HepG2 (cell line): Measurements from ENCODE around the gene AGPAT3. TPM values are rescaled to one million over a fixed set of nuclear protein-coding genes. Genes with fewer than 3 reads are reported as not detected.
A peak's percentile ranks its signal among the peaks of the same experiment; 100 is the strongest.

ENCODE experiments used
- CREM ChIP-seq, 2 experiments: sonication (generic) in 1 of 2; formaldehyde crosslinking in 1 of 2; IDR thresholded peaks; 2 replicates each; pipeline versions ENCODE4 v1.4.0 to v1.6.1; 2016 to 2020; ENCODE audit warnings: antibody characterized with exemption in 1 of 2, mild to moderate bottlenecking in 1 of 2, missing genetic modification reagents in 1 of 2
- GRHL1 ChIP-seq: sonication (generic); formaldehyde crosslinking; conservative IDR thresholded peaks from 2 replicates; pipeline ENCODE4 v1.8.0; 2022; ENCODE audit warnings: missing genetic modification reagents
- HDAC6 ChIP-seq: fragments of 200-600 bp; sonication (generic); IDR thresholded peaks from 2 replicates; pipeline ENCODE4 v1.7.0; 2017; ENCODE audit warnings: mild to moderate bottlenecking, antibody characterized with exemption, low read length, low read depth
- KDM2A ChIP-seq: sonication (generic); formaldehyde crosslinking; IDR thresholded peaks from 2 replicates; pipeline ENCODE4 v1.4.0; 2020; ENCODE audit warnings: low read depth, missing genetic modification reagents, borderline replicate concordance
- NKX3-1 ChIP-seq: sonication (generic); formaldehyde crosslinking; IDR thresholded peaks from 2 replicates; pipeline ENCODE4 v1.5.0; 2020; ENCODE audit warnings: missing genetic modification reagents
- PRMT3 ChIP-seq: sonication (generic); formaldehyde crosslinking; IDR thresholded peaks from 2 replicates; pipeline ENCODE4 v1.8.1; 2022; ENCODE audit warnings: low read depth, mild to moderate bottlenecking, moderate library complexity, missing genetic modification reagents, borderline replicate concordance
- SPEN ChIP-seq: sonication (generic); formaldehyde crosslinking; IDR thresholded peaks from 2 replicates; pipeline ENCODE4 v1.5.1; 2020; ENCODE audit warnings: low read depth, mild to moderate bottlenecking, missing genetic modification reagents
- TAF15 ChIP-seq: fragments of 200-400 bp; formaldehyde crosslinking; IDR thresholded peaks from one replicate; pipeline ENCODE4 v1.6.1; 2018; ENCODE audit warnings: mild to moderate bottlenecking, low read depth, low read length; ENCODE audit not compliant: poor library complexity, severe bottlenecking
- ZBTB38 ChIP-seq: sonication (generic); formaldehyde crosslinking; IDR thresholded peaks from 2 replicates; pipeline ENCODE4 v1.5.1; 2020; ENCODE audit warnings: mild to moderate bottlenecking, missing genetic modification reagents
- ZBTB40 ChIP-seq, 2 experiments: fragments of 450-650 bp in 1 of 2; sonication (generic) in 1 of 2; formaldehyde crosslinking in 1 of 2; IDR thresholded peaks; 2 replicates each; pipeline versions ENCODE4 v1.6.1 to v1.8.0; 2016 to 2022; ENCODE audit warnings: antibody characterized with exemption in 1 of 2, mild to moderate bottlenecking in 1 of 2, missing genetic modification reagents in 1 of 2
- ZNF768 ChIP-seq: sonication (generic); formaldehyde crosslinking; IDR thresholded peaks from 2 replicates; pipeline ENCODE4 v1.4.0; 2020; ENCODE audit warnings: missing genetic modification reagents
- ZNF772 ChIP-seq: sonication (generic); formaldehyde crosslinking; IDR thresholded peaks from 2 replicates; pipeline ENCODE4 v1.5.0; 2020; ENCODE audit warnings: mild to moderate bottlenecking, missing genetic modification reagents
- polyA plus RNA-seq, 8 experiments: library from polyadenylated mRNA; depleted of rRNA in 3 of 8; stranded (reverse) in 7 of 8; unstranded in 1 of 8; fragments of >200 nt; fragmentation: Illumina TruSeq in 4 of 8; extraction: Trizol in 4 of 8; gene quantifications; 2 replicates each; pipeline versions ENCODE4 v1.2.1 to v1.2.3, GENCODE V29; 2011 to 2016; ENCODE audit warnings: low read depth in 4 of 8, missing spikeins in 1 of 8, mixed read lengths in 1 of 8; ENCODE audit not compliant: insufficient read depth in 1 of 8
- total RNA-seq, 5 experiments: library from RNA; depleted of rRNA; stranded (reverse); fragments of >200 nt; fragmentation: Illumina TruSeq; extraction: Trizol; gene quantifications; 2 replicates each; pipeline ENCODE4 v1.2.3, GENCODE V29; 2016; ENCODE audit warnings: low read depth in 1 of 5
- TF ChIP-seq, protein P1 (sequence below): sonication (generic); formaldehyde crosslinking; IDR thresholded peaks from 2 replicates; pipeline ENCODE4 v1.9.0; 2021; ENCODE audit warnings: missing genetic modification reagents, borderline replicate concordance

The AGPAT3 gene
- total and polyA plus RNA-seq, 2 of the 13 experiments (the other 11 are each of a cell fraction or from before 2014, with no cell fraction given): 32.2 to 54.4 TPM

GRCh38 chr21:44011579-44012473, 146.8 kb downstream of the AGPAT3 start, which contains the start of gene TRAPPC10 (continued):
- no peak for TF ChIP-seq ZBTB40 (IDR thresholded peaks at IDR 0.05)
- TF ChIP-seq ZBTB40 (CRISPR knock-in tag; IDR thresholded peaks at IDR 0.05): peak; percentile 38; the same call in 1 of the 2 replicates
- TF ChIP-seq, protein P1, sequence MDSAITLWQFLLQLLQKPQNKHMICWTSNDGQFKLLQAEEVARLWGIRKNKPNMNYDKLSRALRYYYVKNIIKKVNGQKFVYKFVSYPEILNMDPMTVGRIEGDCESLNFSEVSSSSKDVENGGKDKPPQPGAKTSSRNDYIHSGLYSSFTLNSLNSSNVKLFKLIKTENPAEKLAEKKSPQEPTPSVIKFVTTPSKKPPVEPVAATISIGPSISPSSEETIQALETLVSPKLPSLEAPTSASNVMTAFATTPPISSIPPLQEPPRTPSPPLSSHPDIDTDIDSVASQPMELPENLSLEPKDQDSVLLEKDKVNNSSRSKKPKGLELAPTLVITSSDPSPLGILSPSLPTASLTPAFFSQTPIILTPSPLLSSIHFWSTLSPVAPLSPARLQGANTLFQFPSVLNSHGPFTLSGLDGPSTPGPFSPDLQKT (CRISPR knock-in tag): no peak; the same call in 1 of the 2 replicates
- peak; percentile 51; the same call in 1 of the 2 replicates for TF ChIP-seq NKX3-1
- no peak; the same call in 1 of the 2 replicates for TF ChIP-seq ZNF772 (CRISPR knock-in tag)
- peak; percentile 37; the same call in 1 of the 2 replicates for TF ChIP-seq CREM (IDR thresholded peaks at IDR 0.05)
- TF ChIP-seq CREM (CRISPR knock-in tag; IDR thresholded peaks at IDR 0.05): 0 out of 2 replicates have a peak, but pooled peaks have one; percentile 38
- TF ChIP-seq GRHL1 (CRISPR knock-in tag): no peak
- TF ChIP-seq PRMT3 (CRISPR knock-in tag): peak; percentile 40; the same call in 1 of the 2 replicates
- TF ChIP-seq HDAC6: no peak
- peak; percentile 81 for TF ChIP-seq KDM2A
- TF ChIP-seq ZBTB38 (CRISPR knock-in tag): peak; percentile 58; the same call in 1 of the 2 replicates
- TF ChIP-seq ZNF768: peak; percentile 69
- TF ChIP-seq TAF15: no peak
- TF ChIP-seq SPEN: peak; percentile 40; the same call in 1 of the 2 replicates
